GM04504 (cell line): Measurements from ENCODE around the gene PPIP5K2.
"Not testable (repeated sequence)": the region's sequence is repeated elsewhere in the genome, so short reads cannot be mapped to it uniquely, and the experiment has no call there.

Experiments
- DNase-seq: peaks from one replicate; pipeline ENCODE4 v3.0.0-alpha.2; 2012; ENCODE audit warnings: low read depth

PPIP5K2 gene

GRCh38 chr5:103119765-103120606 is at the start of gene PPIP5K2, which contains the start of gene GIN1:
PPIP5K2 (plus strand) TSS chr5:103120301; CDS start chr5:103129590, 9,289 bp downstream.
GIN1 (minus strand) TSS chr5:103120138; CDS start chr5:103108707, 11,431 bp downstream.
- DNase-seq, result peak; percentile 97

GRCh38 chr5:103073500-103073899 is 46.6 kb upstream of the PPIP5K2 start:
- not testable (repeated sequence) for DNase-seq

GRCh38 chr5:103075442-103075841 is 44.7 kb upstream of the PPIP5K2 start:
- no peak for DNase-seq

- no peak for DNase-seq
These were observed 40.3 kb upstream of the PPIP5K2 start for GRCh38 chr5:103079796-103080195.

GRCh38 chr5:103086547-103086946 is 33.6 kb upstream of the PPIP5K2 start:
- DNase-seq, result no peak

GRCh38 chr5:103089272-103089671 is 30.8 kb upstream of the PPIP5K2 start:
- no peak for DNase-seq

GRCh38 chr5:103090791-103091190 is 29.3 kb upstream of the PPIP5K2 start:
- DNase-seq, result no peak

- DNase-seq, result no peak
These were observed 27.4 kb upstream of the PPIP5K2 start for GRCh38 chr5:103092676-103093075.

- DNase-seq, result no peak
These were observed 26.4 kb upstream of the PPIP5K2 start for GRCh38 chr5:103093727-103094126.

- no peak for DNase-seq
These were observed 25.4 kb upstream of the PPIP5K2 start for GRCh38 chr5:103094737-103095136.

- DNase-seq, result no peak
These were observed 21.1 kb upstream of the PPIP5K2 start for GRCh38 chr5:103098993-103099392.

- DNase-seq, result no peak
These were observed 18.9 kb upstream of the PPIP5K2 start for GRCh38 chr5:103101079-103101750.

GRCh38 chr5:103102234-103102633 is 17.9 kb upstream of the PPIP5K2 start:
- DNase-seq, result no peak

- DNase-seq, result no peak
These were observed 12.0 kb upstream of the PPIP5K2 start for GRCh38 chr5:103108086-103108485.

- DNase-seq, result no peak
These were observed 10.8 kb upstream of the PPIP5K2 start for GRCh38 chr5:103109277-103109676.

- DNase-seq, result no peak
These were observed 9.7 kb upstream of the PPIP5K2 start for GRCh38 chr5:103110403-103110802.

GRCh38 chr5:103111468-103111867 is 8.6 kb upstream of the PPIP5K2 start:
- DNase-seq, result no peak

GRCh38 chr5:103112910-103113309 is 7.2 kb upstream of the PPIP5K2 start:
- no peak for DNase-seq

GRCh38 chr5:103114440-103114839 is 5.7 kb upstream of the PPIP5K2 start:
- no peak for DNase-seq

GRCh38 chr5:103117471-103117991 is 2.6 kb upstream of the PPIP5K2 start:
- DNase-seq, result no peak

GRCh38 chr5:103119070-103119764 is 884 bp upstream of the PPIP5K2 start:
- DNase-seq, result no peak

GRCh38 chr5:103120607-103121200 is 603 bp downstream of the PPIP5K2 start:
- no peak for DNase-seq
